IMR-90 (cell line): ENCODE results near the gene HCRTR2. TPM values are rescaled to one million over a fixed set of nuclear protein-coding genes. Genes with fewer than 3 reads are reported as not detected.

ENCODE experiments used
- ATAC-seq: fragments of 200-7000 bp; cut with Tn5 transposase; 2 replicates; pipeline ENCODE4 v1.9.1; 2020; ENCODE audit warnings: low read depth, mild to moderate bottlenecking, moderate library complexity
- BruUV-seq: library from RNA; stranded (reverse); fragments of 400-500 nt; replicated peaks from 2 replicates; lab custom pipeline; 2021; lab: Mats Ljungman, UMichigan
- CTCF ChIA-PET: fragments of 300-600 bp; formaldehyde crosslinking; extraction: SDS; loops from one replicate; lab custom pipeline; 2021; ENCODE audit warnings: antibody characterized with exemption; lab: Yijun Ruan, JAX
- POLR2A ChIA-PET: fragments of 300-600 bp; sonication (Branson Sonifier 250); formaldehyde crosslinking; loops from one replicate; lab custom pipeline; 2022; ENCODE audit warnings: antibody characterized with exemption; ENCODE audit not compliant: unreplicated experiment; lab: Charles Lee
- DNase-seq: peaks from one replicate; pipeline ENCODE4 v3.0.0; 2013
- H2AFZ ChIP-seq: replicated peaks from 2 replicates; pipeline ENCODE3; 2013; ENCODE audit warnings: low read length, mild to moderate bottlenecking; ENCODE audit not compliant: poor library complexity
- H2AK5ac ChIP-seq: 2 replicates; pipeline ENCODE4 v1.6.1; 2013; ENCODE audit warnings: low read depth, low read length, inconsistent platforms
- H2AK9ac ChIP-seq: replicated peaks from 2 replicates; pipeline ENCODE3; 2013; ENCODE audit warnings: mild to moderate bottlenecking, low read depth, low read length, moderate library complexity; ENCODE audit not compliant: poor library complexity
- H2BK120ac ChIP-seq: 2 replicates; pipeline ENCODE4 v1.6.1; 2013; ENCODE audit warnings: low read depth, low read length, inconsistent platforms
- H2BK15ac ChIP-seq: 3 replicates; pipeline ENCODE4 v1.6.1; 2013; ENCODE audit warnings: low read depth, low read length, inconsistent platforms
- H2BK20ac ChIP-seq: 2 replicates; pipeline ENCODE4 v1.6.1; 2013; ENCODE audit warnings: low read depth, mild to moderate bottlenecking, inconsistent platforms, low read length, moderate library complexity
- H2BK5ac ChIP-seq: 2 replicates; pipeline ENCODE4 v1.6.1; 2013; ENCODE audit warnings: mild to moderate bottlenecking, low read depth, low read length, inconsistent platforms; ENCODE audit not compliant: poor library complexity, severe bottlenecking
- H3K14ac ChIP-seq: replicated peaks from 2 replicates; pipeline ENCODE4 v1.6.1; 2013; ENCODE audit warnings: low read depth, low read length, inconsistent platforms
- H3K18ac ChIP-seq: 2 replicates; pipeline ENCODE4 v1.6.1; 2013; ENCODE audit warnings: low read depth, low read length, control low read depth
- H3K23ac ChIP-seq: 2 replicates; pipeline ENCODE4 v1.6.1; 2013; ENCODE audit warnings: low read depth, low read length, inconsistent platforms
- H3K27ac ChIP-seq: 2 replicates; pipeline ENCODE4 v1.5.1; 2013; ENCODE audit warnings: mild to moderate bottlenecking, control low read depth, low read length; ENCODE audit not compliant: insufficient read depth
- H3K27me3 ChIP-seq: 2 replicates; pipeline ENCODE4 v1.6.1; 2013; ENCODE audit warnings: low read length; ENCODE audit not compliant: control insufficient read depth, insufficient read depth
- H3K36me3 ChIP-seq: 2 replicates; pipeline ENCODE4 v1.6.1; 2013; ENCODE audit warnings: low read length, mixed read lengths; ENCODE audit not compliant: control insufficient read depth, insufficient read depth
- H3K4ac ChIP-seq: 2 replicates; pipeline ENCODE4 v1.6.1; 2013; ENCODE audit warnings: low read depth, low read length, inconsistent platforms
- H3K4me1 ChIP-seq: 2 replicates; pipeline ENCODE4 v1.6.1; 2013; ENCODE audit warnings: low read length, mixed read lengths; ENCODE audit not compliant: control insufficient read depth, insufficient read depth
- H3K4me2 ChIP-seq: 2 replicates; pipeline ENCODE4 v1.6.1; 2013; ENCODE audit warnings: low read depth, mild to moderate bottlenecking, control low read depth, low read length, moderate library complexity
- H3K4me3 ChIP-seq: 2 replicates; pipeline ENCODE4 v1.5.1; 2013; ENCODE audit warnings: low read depth, mild to moderate bottlenecking, control low read depth, low read length, moderate library complexity; ENCODE audit not compliant: insufficient read depth
- H3K56ac ChIP-seq: 2 replicates; pipeline ENCODE4 v1.6.1; 2013; ENCODE audit warnings: low read length, inconsistent platforms; ENCODE audit not compliant: insufficient read depth; ENCODE audit errors: extremely low read depth
- H3K79me1 ChIP-seq, 2 experiments: 2 replicates each; pipeline ENCODE4 v1.6.1; 2013; ENCODE audit warnings: low read length in 2 of 2, inconsistent platforms in 1 of 2, low read depth in 1 of 2
- H3K9ac ChIP-seq: 2 replicates; pipeline ENCODE4 v1.6.1; 2013; ENCODE audit warnings: low read depth, low read length, control low read depth
- H3K9me1 ChIP-seq: 2 replicates; pipeline ENCODE4 v1.6.1; 2013; ENCODE audit warnings: low read length, inconsistent platforms; ENCODE audit not compliant: insufficient read depth
- H3K9me3 ChIP-seq: 2 replicates; pipeline ENCODE4 v1.6.1; 2013; ENCODE audit warnings: low read length; ENCODE audit not compliant: control insufficient read depth, insufficient read depth
- H4K20me1 ChIP-seq: 2 replicates; pipeline ENCODE4 v1.6.1; 2013; ENCODE audit warnings: low read length, inconsistent platforms; ENCODE audit not compliant: insufficient read depth
- H4K5ac ChIP-seq: 2 replicates; pipeline ENCODE4 v1.6.1; 2013; ENCODE audit warnings: mild to moderate bottlenecking, low read depth, low read length, control low read depth
- H4K8ac ChIP-seq, 2 experiments: 2 replicates each; pipeline ENCODE4 v1.6.1; 2013; ENCODE audit warnings: low read depth in 2 of 2, low read length in 2 of 2, control low read depth in 1 of 2, inconsistent platforms in 1 of 2
- H4K91ac ChIP-seq: 2 replicates; pipeline ENCODE4 v1.6.1; 2013; ENCODE audit warnings: low read depth, low read length, inconsistent platforms; ENCODE audit not compliant: insufficient read depth
- BHLHE40 ChIP-seq: fragments of 150-350 bp; IDR thresholded peaks from 2 replicates; pipeline ENCODE4 v1.6.1; 2016; ENCODE audit warnings: mild to moderate bottlenecking, low read depth, low read length
- FOS ChIP-seq: fragments of 150-350 bp; IDR thresholded peaks from 2 replicates; pipeline ENCODE4 v1.6.1; 2016; ENCODE audit warnings: low read depth, low read length
- MAZ ChIP-seq: IDR thresholded peaks from 2 replicates; pipeline ENCODE4 v1.6.1; 2012; ENCODE audit warnings: low read depth, mild to moderate bottlenecking, low read length, improper control_type of control experiment, moderate library complexity, borderline replicate concordance
- MXI1 ChIP-seq: IDR thresholded peaks from 2 replicates; pipeline ENCODE4 v1.6.1; 2012; ENCODE audit warnings: low read depth, mild to moderate bottlenecking, low read length, moderate library complexity, borderline replicate concordance
- NFE2L2 ChIP-seq: fragments of 150-350 bp; IDR thresholded peaks from 2 replicates; pipeline ENCODE4 v1.6.1; 2016; ENCODE audit warnings: low read depth, mild to moderate bottlenecking, low read length
- POLR2A ChIP-seq: IDR thresholded peaks from 2 replicates; pipeline ENCODE4 v1.6.1; 2012; ENCODE audit warnings: mild to moderate bottlenecking, low read depth, low read length
- RAD21 ChIP-seq: IDR thresholded peaks from 2 replicates; pipeline ENCODE4 v1.6.1; 2012; ENCODE audit warnings: low read length, improper control_type of control experiment
- RCOR1 ChIP-seq: IDR thresholded peaks from 2 replicates; pipeline ENCODE4 v1.6.1; 2012; ENCODE audit warnings: mild to moderate bottlenecking, low read length, improper control_type of control experiment; ENCODE audit not compliant: insufficient replicate concordance
- RFX5 ChIP-seq: IDR thresholded peaks from 2 replicates; pipeline ENCODE4 v1.8.0; 2012; ENCODE audit warnings: low read depth, mild to moderate bottlenecking, low read length, moderate library complexity
- SMC3 ChIP-seq: fragments of 150-350 bp; IDR thresholded peaks from 2 replicates; pipeline ENCODE4 v1.6.1; 2016; ENCODE audit warnings: low read depth, mild to moderate bottlenecking, antibody characterized with exemption, low read length, moderate library complexity
- WGBS, 2 experiments: methylation state at CpG; one replicate each; pipeline versions ENCODE4 v1.1.5 to v1.1.7; 2013; ENCODE audit warnings: missing lambda C conversion rate in 2 of 2; ENCODE audit not compliant: insufficient read length in 1 of 2; ENCODE audit errors: extremely low coverage in 2 of 2; 5-methylcytosine and 5-hydroxymethylcytosine counted together
- dilution Hi-C: fragments of 300-500 bp; cut with HindIII; formaldehyde crosslinking; loops from one replicate; pipeline ENCODE4 v1.14.3; 2018; ENCODE audit warnings: low sequenced_read_pairs; ENCODE audit not compliant: unreplicated experiment
- in situ Hi-C: fragments of 300-500 bp; cut with MboI; formaldehyde crosslinking; loops from 3 replicates; pipeline ENCODE4 v1.14.3; 2019; ENCODE audit warnings: low sequenced_read_pairs, inconsistent platforms, mixed read lengths
- intact Hi-C: fragments of 100-400 bp; cut with micrococcal nuclease; formaldehyde crosslinking; loops from 2 replicates; pipeline ENCODE4 v1.10.0; 2022
- polyA plus RNA-seq, 3 experiments: library from polyadenylated mRNA; depleted of rRNA; stranded (reverse); fragments of >200 nt; gene quantifications; 2 replicates each; pipeline ENCODE4 v1.2.3, GENCODE V29; 2012; ENCODE audit warnings: low replicate concordance in 1 of 3
- total RNA-seq: library from RNA; depleted of rRNA; stranded (reverse); fragments of >200 nt; gene quantifications from 2 replicates; pipeline ENCODE4 v1.2.3, GENCODE V29; 2012
- TF ChIP-seq, protein P1 (sequence below): conservative IDR thresholded peaks from 2 replicates; pipeline ENCODE4 v1.5.1; 2012; ENCODE audit warnings: mild to moderate bottlenecking, low read depth, low read length, improper control_type of control experiment
- TF ChIP-seq, protein P2 (sequence below): fragments of 150-350 bp; IDR thresholded peaks from 2 replicates; pipeline ENCODE4 v1.6.1; 2017; ENCODE audit warnings: mild to moderate bottlenecking, antibody characterized with exemption, low read length, low read depth
- TF ChIP-seq, protein P3 (sequence below): fragments of 150-350 bp; IDR thresholded peaks from 2 replicates; pipeline ENCODE4 v1.6.1; 2016; ENCODE audit warnings: low read depth, mild to moderate bottlenecking, low read length, moderate library complexity, borderline replicate concordance

Gene HCRTR2
- total and polyA plus RNA-seq, 2 of the 4 experiments (the other 2 are of a cell fraction) = not detected

DNA sequence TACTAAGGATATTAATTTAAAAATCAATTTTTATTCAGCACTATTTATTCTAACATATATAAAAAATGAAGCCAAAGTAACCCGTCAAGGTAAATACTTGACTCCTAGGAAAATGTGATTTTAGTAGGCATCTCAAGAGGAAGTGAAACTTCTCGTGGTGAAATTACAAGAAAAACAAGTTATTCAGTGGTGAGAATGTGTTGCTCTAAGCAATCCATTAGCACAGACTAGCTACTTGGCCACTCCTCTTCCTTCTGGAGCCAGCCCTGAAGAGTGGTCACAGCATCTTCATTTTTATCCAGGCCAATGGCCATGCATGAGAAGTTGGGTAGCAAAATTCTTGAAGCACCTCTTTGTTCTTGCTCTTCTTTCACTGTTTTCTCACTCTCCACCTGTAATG is 112.5 kb downstream of the HCRTR2 start:
- H2BK120ac ChIP-seq = no peak overlapping the region
- H3K18ac ChIP-seq = no peak overlapping the region
- ChIA-PET CTCF (interaction anchor here (1.3 kb wide), 1 partner anchor 10 kb away, joined by 7 read pairs; no protein-coding TSS in a partner anchor), POLR2A (no interaction called here)
- ATAC-seq = no peak
- no peaks in the 10 kb centered on the region for H3K79me1 ChIP-seq
- no peak overlapping the region for H3K23ac ChIP-seq
- no peak overlapping the region for H3K27ac ChIP-seq
- dilution Hi-C loops = no loop called here
- H2AK5ac ChIP-seq = no peak overlapping the region
- H3K9ac ChIP-seq = no peak overlapping the region
- H4K5ac ChIP-seq = no peak overlapping the region
- H3K56ac ChIP-seq = no peak overlapping the region
- H3K4ac ChIP-seq = no peak overlapping the region
- no peaks in the 10 kb centered on the region for H3K36me3 ChIP-seq
- no TSS peak for BruUV-seq
- TF ChIP-seq SMC3 (no peak), MAZ (no peak), NFE2L2 (no peak), BHLHE40 (no peak), FOS (no peak), MXI1 (no peak), RCOR1 (no peak), POLR2A (no peak), RAD21 (no peak), RFX5 (no peak)
- TF ChIP-seq, protein P1, sequence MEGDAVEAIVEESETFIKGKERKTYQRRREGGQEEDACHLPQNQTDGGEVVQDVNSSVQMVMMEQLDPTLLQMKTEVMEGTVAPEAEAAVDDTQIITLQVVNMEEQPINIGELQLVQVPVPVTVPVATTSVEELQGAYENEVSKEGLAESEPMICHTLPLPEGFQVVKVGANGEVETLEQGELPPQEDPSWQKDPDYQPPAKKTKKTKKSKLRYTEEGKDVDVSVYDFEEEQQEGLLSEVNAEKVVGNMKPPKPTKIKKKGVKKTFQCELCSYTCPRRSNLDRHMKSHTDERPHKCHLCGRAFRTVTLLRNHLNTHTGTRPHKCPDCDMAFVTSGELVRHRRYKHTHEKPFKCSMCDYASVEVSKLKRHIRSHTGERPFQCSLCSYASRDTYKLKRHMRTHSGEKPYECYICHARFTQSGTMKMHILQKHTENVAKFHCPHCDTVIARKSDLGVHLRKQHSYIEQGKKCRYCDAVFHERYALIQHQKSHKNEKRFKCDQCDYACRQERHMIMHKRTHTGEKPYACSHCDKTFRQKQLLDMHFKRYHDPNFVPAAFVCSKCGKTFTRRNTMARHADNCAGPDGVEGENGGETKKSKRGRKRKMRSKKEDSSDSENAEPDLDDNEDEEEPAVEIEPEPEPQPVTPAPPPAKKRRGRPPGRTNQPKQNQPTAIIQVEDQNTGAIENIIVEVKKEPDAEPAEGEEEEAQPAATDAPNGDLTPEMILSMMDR = no peak
- TF ChIP-seq, protein P2, sequence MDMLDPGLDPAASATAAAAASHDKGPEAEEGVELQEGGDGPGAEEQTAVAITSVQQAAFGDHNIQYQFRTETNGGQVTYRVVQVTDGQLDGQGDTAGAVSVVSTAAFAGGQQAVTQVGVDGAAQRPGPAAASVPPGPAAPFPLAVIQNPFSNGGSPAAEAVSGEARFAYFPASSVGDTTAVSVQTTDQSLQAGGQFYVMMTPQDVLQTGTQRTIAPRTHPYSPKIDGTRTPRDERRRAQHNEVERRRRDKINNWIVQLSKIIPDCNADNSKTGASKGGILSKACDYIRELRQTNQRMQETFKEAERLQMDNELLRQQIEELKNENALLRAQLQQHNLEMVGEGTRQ = no peak
- TF ChIP-seq, protein P3, sequence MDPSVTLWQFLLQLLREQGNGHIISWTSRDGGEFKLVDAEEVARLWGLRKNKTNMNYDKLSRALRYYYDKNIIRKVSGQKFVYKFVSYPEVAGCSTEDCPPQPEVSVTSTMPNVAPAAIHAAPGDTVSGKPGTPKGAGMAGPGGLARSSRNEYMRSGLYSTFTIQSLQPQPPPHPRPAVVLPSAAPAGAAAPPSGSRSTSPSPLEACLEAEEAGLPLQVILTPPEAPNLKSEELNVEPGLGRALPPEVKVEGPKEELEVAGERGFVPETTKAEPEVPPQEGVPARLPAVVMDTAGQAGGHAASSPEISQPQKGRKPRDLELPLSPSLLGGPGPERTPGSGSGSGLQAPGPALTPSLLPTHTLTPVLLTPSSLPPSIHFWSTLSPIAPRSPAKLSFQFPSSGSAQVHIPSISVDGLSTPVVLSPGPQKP = no peak
- H2BK20ac ChIP-seq = no peak overlapping the region
- H4K20me1 ChIP-seq = no peaks in the 10 kb centered on the region
- H2BK5ac ChIP-seq = no peak overlapping the region
- intact Hi-C loops = no loop called here
- no peak overlapping the region for H3K4me3 ChIP-seq
- no peak overlapping the region for H2AFZ ChIP-seq
- no peak overlapping the region for H2AK9ac ChIP-seq
- in situ Hi-C loops = loop anchor here (25.0 kb wide), 1 partner anchor 1000 kb away; no protein-coding TSS in a partner anchor
- no peak overlapping the region for H3K14ac ChIP-seq
- no peak for DNase-seq
- H4K8ac ChIP-seq = no peak overlapping the region
- no peaks in the 10 kb centered on the region for H3K9me3 ChIP-seq
- no peak overlapping the region for H4K91ac ChIP-seq
- H2BK15ac ChIP-seq = no peak overlapping the region
- no peaks in the 10 kb centered on the region for H3K9me1 ChIP-seq
- H3K4me2 ChIP-seq = no peak overlapping the region
- no CpG with 5 or more reads among the region's 2 CpGs for WGBS, 2 experiments
- no peaks in the 10 kb centered on the region for H3K4me1 ChIP-seq
- H3K27me3 ChIP-seq = peaks cover 2% of the 10 kb centered on the region; the same call in 1 of the 2 replicates
